K562 (cell line): Measurements from ENCODE around the gene WNT11. TPM values are rescaled to one million over a fixed set of nuclear protein-coding genes. Genes with fewer than 3 reads are reported as not detected.

Experiments used
- ATAC-seq: fragments of 200-7000 bp; cut with Tn5 transposase; 3 replicates; pipeline ENCODE4 v1.9.1; 2020; ENCODE audit warnings: moderate library complexity
- BruUV-seq: library from RNA; stranded (reverse); fragments of 400-500 nt; replicated peaks from 2 replicates; lab custom pipeline; 2021; lab: Mats Ljungman, UMichigan
- CTCF ChIA-PET: fragments of 300-600 bp; formaldehyde crosslinking; extraction: SDS; loops from one replicate; lab custom pipeline; 2021; ENCODE audit warnings: low intra/inter-chr PET ratio; lab: Yijun Ruan, JAX
- POLR2A ChIA-PET: fragments of 300-600, 350-650 bp; sonication (Branson Sonifier 250); formaldehyde crosslinking; extraction: SDS; loops from one replicate; lab custom pipeline; 2021; ENCODE audit warnings: antibody characterized with exemption, inconsistent platforms; lab: Yijun Ruan, JAX
- DNase-seq, 4 experiments: peaks; one replicate each; pipeline versions ENCODE4 v3.0.0 to v3.0.0-alpha.2; 2011 to 2018; ENCODE audit warnings: low spot score in 3 of 4, mixed read lengths in 3 of 4; ENCODE audit errors: extremely low read depth in 1 of 4
- FAIRE-seq: peaks from 2 replicates; lab custom pipeline; 2011; peaks lifted over from hg19 to GRCh38; lab: Jason Lieb, UNC
- H2AFZ ChIP-seq: 2 replicates; pipeline ENCODE4 v1.6.0; 2011; ENCODE audit warnings: low read depth, low read length, control low read depth, inconsistent platforms
- H3K27ac ChIP-seq: fragments of 200-600 bp; 3 replicates; pipeline ENCODE4 v1.8.0; 2011; ENCODE audit warnings: low read depth, mild to moderate bottlenecking, control low read depth, inconsistent platforms, low read length, moderate library complexity, mixed read lengths; ENCODE audit errors: extremely low read depth
- H3K27me3 ChIP-seq, 2 experiments: fragments of 300-600 bp in 1 of 2; 2 replicates in 1 of 2; 3 replicates in 1 of 2; pipeline versions ENCODE4 v1.6.0 to v1.8.0; 2011; ENCODE audit warnings: inconsistent platforms in 2 of 2, low read length in 2 of 2, mild to moderate bottlenecking in 1 of 2, mixed read lengths in 1 of 2, moderate library complexity in 1 of 2; ENCODE audit not compliant: control insufficient read depth in 2 of 2, insufficient read depth in 2 of 2
- H3K36me3 ChIP-seq: fragments of 300-600 bp; 3 replicates; pipeline ENCODE4 v1.8.0; 2011; ENCODE audit warnings: mild to moderate bottlenecking, low read length, inconsistent platforms; ENCODE audit not compliant: control insufficient read depth, insufficient read depth
- H3K4me1 ChIP-seq, 2 experiments: fragments of 200-600 bp in 1 of 2; replicated peaks in 1 of 2; 2 replicates in 1 of 2; 3 replicates in 1 of 2; pipeline versions ENCODE4 v1.5.1 to v1.8.0; 2011; ENCODE audit warnings: inconsistent platforms in 2 of 2, low read length in 2 of 2, mild to moderate bottlenecking in 1 of 2, mixed read lengths in 1 of 2, moderate library complexity in 1 of 2; ENCODE audit not compliant: control insufficient read depth in 2 of 2, insufficient read depth in 2 of 2
- H3K4me2 ChIP-seq: 2 replicates; pipeline ENCODE4 v1.6.1; 2011; ENCODE audit warnings: low read length, control low read depth, inconsistent platforms, mixed read lengths; ENCODE audit not compliant: insufficient read depth
- H3K4me3 ChIP-seq: fragments of 200-600 bp; sonication (generic), shearing (Covaris generic); 2 replicates; pipeline ENCODE4 v1.5.1; 2016; ENCODE audit warnings: control low read depth, inconsistent platforms
- H3K79me2 ChIP-seq: fragments of 200-600 bp; 3 replicates; pipeline ENCODE4 v1.8.0; 2011; ENCODE audit warnings: low read length, inconsistent platforms; ENCODE audit not compliant: control insufficient read depth, insufficient read depth
- H3K9ac ChIP-seq, 2 experiments: 2 replicates each; pipeline versions ENCODE4 v1.6.0 to v1.6.1; 2011; ENCODE audit warnings: low read depth in 2 of 2, low read length in 2 of 2, control low read depth in 1 of 2, inconsistent platforms in 1 of 2, mild to moderate bottlenecking in 1 of 2, mixed read lengths in 1 of 2; ENCODE audit not compliant: insufficient read depth in 1 of 2
- H3K9me1 ChIP-seq: one replicate; pipeline ENCODE4 v1.6.0; 2011; ENCODE audit warnings: inconsistent platforms, mild to moderate bottlenecking, low read length, moderate library complexity; ENCODE audit not compliant: control insufficient read depth, insufficient read depth
- H3K9me3 ChIP-seq: replicated peaks from 2 replicates; pipeline ENCODE4 v1.5.1; 2011; ENCODE audit warnings: low read depth, low read length, inconsistent platforms; ENCODE audit not compliant: control insufficient read depth, insufficient read depth
- H4K20me1 ChIP-seq: replicated peaks from 2 replicates; pipeline ENCODE4 v1.6.1; 2011; ENCODE audit warnings: low read length, inconsistent platforms, mixed read lengths; ENCODE audit not compliant: control insufficient read depth, insufficient read depth
- CCAR2 ChIP-seq: fragments of 200-400 bp; formaldehyde crosslinking; IDR thresholded peaks from 2 replicates; pipeline ENCODE4 v1.6.1; 2017; ENCODE audit warnings: mild to moderate bottlenecking, low read depth, low read length
- CREBBP ChIP-seq: IDR thresholded peaks from one replicate; pipeline ENCODE4 v1.6.1; 2012; ENCODE audit warnings: low read depth, mild to moderate bottlenecking, control low read depth, inconsistent platforms, low read length
- EGR1 ChIP-seq: fragments of 450-650 bp; conservative IDR thresholded peaks from 2 replicates; pipeline ENCODE4 v1.6.1; 2017; ENCODE audit warnings: mild to moderate bottlenecking
- HDAC1 ChIP-seq, 2 experiments: fragments of 450-650 bp; IDR thresholded peaks; 2 replicates each; pipeline ENCODE4 v1.6.1; 2016 to 2017; ENCODE audit warnings: inconsistent platforms in 1 of 2, mild to moderate bottlenecking in 1 of 2, moderate library complexity in 1 of 2
- SRSF3 ChIP-seq: fragments of 200-400 bp; formaldehyde crosslinking; IDR thresholded peaks from 2 replicates; pipeline ENCODE4 v1.6.1; 2016; ENCODE audit warnings: mild to moderate bottlenecking, low read length, moderate library complexity; ENCODE audit not compliant: insufficient read depth
- ZNF668 ChIP-seq: fragments of 250-450 bp; sonication (Bioruptor Pico); IDR thresholded peaks from 2 replicates; pipeline ENCODE4 v1.8.0; 2022; ENCODE audit warnings: mild to moderate bottlenecking, inconsistent platforms
- ZNF707 ChIP-seq: fragments of 250-450 bp; sonication (Bioruptor Pico); conservative IDR thresholded peaks from 2 replicates; pipeline ENCODE4 v1.8.0; 2022; ENCODE audit warnings: inconsistent platforms, mild to moderate bottlenecking, moderate library complexity
- ZNF764 ChIP-seq: fragments of 250-450 bp; sonication (Bioruptor Pico); IDR thresholded peaks from 2 replicates; pipeline ENCODE4 v1.4.0; 2020; ENCODE audit warnings: low read depth, mild to moderate bottlenecking, moderate library complexity
- WGBS: fragments of 100-300 bp; shearing (Covaris generic); methylation state at CpG from one replicate; pipeline ENCODE4 v1.1.6; 2016; ENCODE audit warnings: low coverage, mixed read lengths; ENCODE audit not compliant: insufficient coverage; ENCODE audit errors: missing lambda C conversion rate; 5-methylcytosine and 5-hydroxymethylcytosine counted together
- in situ Hi-C: fragments of 300-500 bp; cut with MboI; formaldehyde crosslinking; loops from 4 replicates; pipeline ENCODE4 v1.15.0; 2018; ENCODE audit warnings: inconsistent platforms, mixed read lengths
- intact Hi-C: fragments of 100-400 bp; cut with micrococcal nuclease; formaldehyde crosslinking; loops from 2 replicates; pipeline ENCODE4 v1.14.2; 2022
- polyA plus RNA-seq, 8 experiments: library from polyadenylated mRNA; depleted of rRNA in 4 of 8; stranded (reverse) in 5 of 8; unstranded in 3 of 8; fragments of >200 nt; fragmentation: Nextera tagmentation in 2 of 8; fragmentation: Illumina TruSeq in 1 of 8; extraction: Ambion mirVana in 2 of 8; extraction: Trizol in 1 of 8; gene quantifications; 2 replicates each; pipeline versions ENCODE4 v1.2.1 to v1.2.3, GENCODE V29; 2011 to 2014; ENCODE audit warnings: inconsistent platforms in 1 of 8, missing spikeins in 1 of 8
- total RNA-seq, 7 experiments: library from RNA; depleted of rRNA in 6 of 7; stranded (reverse); fragments of >200 nt in 6 of 7; fragmentation: Illumina TruSeq in 2 of 7; extraction: Trizol in 2 of 7; gene quantifications; 2 replicates each; pipeline versions ENCODE4 v1.2.1 to v1.2.3, GENCODE V29; 2011 to 2021; ENCODE audit warnings: low replicate concordance in 1 of 7
- TF ChIP-seq, protein P1 (sequence below): fragments of 450-650 bp; IDR thresholded peaks from 2 replicates; pipeline ENCODE4 v1.6.1; 2016; ENCODE audit warnings: low read depth
- TF ChIP-seq, protein P2 (sequence below): fragments of 450-650 bp; IDR thresholded peaks from 2 replicates; pipeline ENCODE4 v1.6.1; 2016; ENCODE audit warnings: mild to moderate bottlenecking

Gene WNT11
- total and polyA plus RNA-seq, 9 of the 15 experiments (the other 6 are each of a cell fraction or from before 2014, with no cell fraction given), result 0.03 to 0.20 (median 0.09) TPM; not detected in 4

- intact Hi-C loops (no loop called here), in situ Hi-C loops (no loop called here)
- Histone ChIP-seq H3K4me2 (no peak overlapping the region; the same call in 1 of the 2 replicates), H3K9ac (no peak overlapping the region), H4K20me1 (no peaks in the 10 kb centered on the region), H3K36me3 (no peaks in the 10 kb centered on the region), H3K27ac (no peak overlapping the region), H2AFZ (no peak overlapping the region), H3K79me2 (no peaks in the 10 kb centered on the region), H3K9me3 (no peaks in the 10 kb centered on the region), H3K4me1 (peaks cover 0 to 12% of the 10 kb centered on the region in 2 experiments; a peak in 2 of 5 replicates), H3K9me1 (no peaks in the 10 kb centered on the region), H3K27me3 (peaks cover 0 to 15% of the 10 kb centered on the region in 2 experiments; a peak in 2 of 5 replicates), H3K4me3 (no peak overlapping the region)
- ChIA-PET CTCF (no interaction called here), POLR2A (interaction anchor here (0.7 to 1.3 kb wide), 3 partner anchors 10 to 441 kb away, joined by 3 to 7 read pairs (median 3); no protein-coding TSS in a partner anchor)
- ATAC-seq (no peak), DNase-seq (no peak), FAIRE-seq (no peak)
- WGBS, result 6% methylated on average over 7 of the region's 7 CpGs
- BruUV-seq, result no TSS peak
- TF ChIP-seq SRSF3, result no peak
- no peak for TF ChIP-seq ZNF668 (CRISPR knock-in tag)
- TF ChIP-seq, protein P1, sequence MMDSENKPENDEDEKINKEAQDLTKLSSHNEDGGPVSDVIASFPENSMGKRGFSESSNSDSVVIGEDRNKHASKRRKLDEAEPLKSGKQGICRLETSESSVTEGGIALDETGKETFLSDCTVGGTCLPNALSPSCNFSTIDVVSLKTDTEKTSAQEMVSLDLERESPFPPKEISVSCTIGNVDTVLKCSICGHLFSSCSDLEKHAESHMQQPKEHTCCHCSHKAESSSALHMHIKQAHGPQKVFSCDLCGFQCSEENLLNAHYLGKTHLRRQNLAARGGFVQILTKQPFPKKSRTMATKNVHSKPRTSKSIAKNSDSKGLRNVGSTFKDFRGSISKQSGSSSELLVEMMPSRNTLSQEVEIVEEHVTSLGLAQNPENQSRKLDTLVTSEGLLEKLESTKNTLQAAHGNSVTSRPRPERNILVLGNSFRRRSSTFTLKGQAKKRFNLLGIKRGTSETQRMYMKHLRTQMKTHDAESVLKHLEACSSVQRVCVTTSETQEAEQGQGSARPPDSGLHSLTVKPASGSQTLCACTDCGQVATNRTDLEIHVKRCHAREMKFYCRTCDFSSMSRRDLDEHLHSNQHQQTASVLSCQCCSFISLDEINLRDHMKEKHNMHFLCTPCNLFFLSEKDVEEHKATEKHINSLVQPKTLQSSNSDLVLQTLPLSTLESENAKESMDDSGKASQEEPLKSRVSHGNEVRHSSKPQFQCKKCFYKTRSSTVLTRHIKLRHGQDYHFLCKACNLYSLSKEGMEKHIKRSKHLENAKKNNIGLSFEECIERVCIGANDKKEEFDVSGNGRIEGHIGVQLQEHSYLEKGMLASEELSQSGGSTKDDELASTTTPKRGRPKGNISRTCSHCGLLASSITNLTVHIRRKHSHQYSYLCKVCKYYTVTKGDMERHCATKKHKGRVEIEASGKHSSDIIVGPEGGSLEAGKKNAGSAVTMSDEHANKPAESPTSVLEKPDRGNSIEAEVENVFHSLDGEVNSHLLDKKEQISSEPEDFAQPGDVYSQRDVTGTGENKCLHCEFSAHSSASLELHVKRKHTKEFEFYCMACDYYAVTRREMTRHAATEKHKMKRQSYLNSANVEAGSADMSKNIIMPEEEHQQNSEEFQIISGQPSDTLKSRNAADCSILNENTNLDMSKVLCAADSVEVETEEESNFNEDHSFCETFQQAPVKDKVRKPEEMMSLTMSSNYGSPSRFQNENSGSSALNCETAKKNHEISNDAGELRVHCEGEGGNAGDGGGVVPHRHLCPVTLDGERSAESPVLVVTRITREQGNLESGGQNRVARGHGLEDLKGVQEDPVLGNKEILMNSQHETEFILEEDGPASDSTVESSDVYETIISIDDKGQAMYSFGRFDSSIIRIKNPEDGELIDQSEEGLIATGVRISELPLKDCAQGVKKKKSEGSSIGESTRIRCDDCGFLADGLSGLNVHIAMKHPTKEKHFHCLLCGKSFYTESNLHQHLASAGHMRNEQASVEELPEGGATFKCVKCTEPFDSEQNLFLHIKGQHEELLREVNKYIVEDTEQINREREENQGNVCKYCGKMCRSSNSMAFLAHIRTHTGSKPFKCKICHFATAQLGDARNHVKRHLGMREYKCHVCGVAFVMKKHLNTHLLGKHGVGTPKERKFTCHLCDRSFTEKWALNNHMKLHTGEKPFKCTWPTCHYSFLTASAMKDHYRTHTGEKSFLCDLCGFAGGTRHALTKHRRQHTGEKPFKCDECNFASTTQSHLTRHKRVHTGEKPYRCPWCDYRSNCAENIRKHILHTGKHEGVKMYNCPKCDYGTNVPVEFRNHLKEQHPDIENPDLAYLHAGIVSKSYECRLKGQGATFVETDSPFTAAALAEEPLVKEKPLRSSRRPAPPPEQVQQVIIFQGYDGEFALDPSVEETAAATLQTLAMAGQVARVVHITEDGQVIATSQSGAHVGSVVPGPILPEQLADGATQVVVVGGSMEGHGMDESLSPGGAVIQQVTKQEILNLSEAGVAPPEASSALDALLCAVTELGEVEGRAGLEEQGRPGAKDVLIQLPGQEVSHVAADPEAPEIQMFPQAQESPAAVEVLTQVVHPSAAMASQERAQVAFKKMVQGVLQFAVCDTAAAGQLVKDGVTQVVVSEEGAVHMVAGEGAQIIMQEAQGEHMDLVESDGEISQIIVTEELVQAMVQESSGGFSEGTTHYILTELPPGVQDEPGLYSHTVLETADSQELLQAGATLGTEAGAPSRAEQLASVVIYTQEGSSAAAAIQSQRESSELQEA, result no peak
- TF ChIP-seq CREBBP, result no peak
- TF ChIP-seq CCAR2, result no peak
- TF ChIP-seq, protein P2, sequence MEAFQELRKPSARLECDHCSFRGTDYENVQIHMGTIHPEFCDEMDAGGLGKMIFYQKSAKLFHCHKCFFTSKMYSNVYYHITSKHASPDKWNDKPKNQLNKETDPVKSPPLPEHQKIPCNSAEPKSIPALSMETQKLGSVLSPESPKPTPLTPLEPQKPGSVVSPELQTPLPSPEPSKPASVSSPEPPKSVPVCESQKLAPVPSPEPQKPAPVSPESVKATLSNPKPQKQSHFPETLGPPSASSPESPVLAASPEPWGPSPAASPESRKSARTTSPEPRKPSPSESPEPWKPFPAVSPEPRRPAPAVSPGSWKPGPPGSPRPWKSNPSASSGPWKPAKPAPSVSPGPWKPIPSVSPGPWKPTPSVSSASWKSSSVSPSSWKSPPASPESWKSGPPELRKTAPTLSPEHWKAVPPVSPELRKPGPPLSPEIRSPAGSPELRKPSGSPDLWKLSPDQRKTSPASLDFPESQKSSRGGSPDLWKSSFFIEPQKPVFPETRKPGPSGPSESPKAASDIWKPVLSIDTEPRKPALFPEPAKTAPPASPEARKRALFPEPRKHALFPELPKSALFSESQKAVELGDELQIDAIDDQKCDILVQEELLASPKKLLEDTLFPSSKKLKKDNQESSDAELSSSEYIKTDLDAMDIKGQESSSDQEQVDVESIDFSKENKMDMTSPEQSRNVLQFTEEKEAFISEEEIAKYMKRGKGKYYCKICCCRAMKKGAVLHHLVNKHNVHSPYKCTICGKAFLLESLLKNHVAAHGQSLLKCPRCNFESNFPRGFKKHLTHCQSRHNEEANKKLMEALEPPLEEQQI, result no peak
- no peak for TF ChIP-seq ZNF764 (CRISPR knock-in tag)
- no peak for TF ChIP-seq ZNF707
- no peak for TF ChIP-seq EGR1
- TF ChIP-seq HDAC1 (IDR thresholded peaks at IDR 0.05), result no peak
These were observed 37.6 kb upstream of the WNT11 start for GRCh38 chr11:76243957-76244285.
